AG04449 (cell line): ENCODE data around the gene ANKRD35.
"Not testable (repeated sequence)": the region's sequence is repeated elsewhere in the genome, so short reads cannot be mapped to it uniquely, and the experiment has no call there.

Experiments
- CTCF ChIA-PET: fragments of 350-600 bp; formaldehyde crosslinking; extraction: SDS; loops from one replicate; lab custom pipeline; 2021; ENCODE audit warnings: antibody characterized with exemption; lab: Yijun Ruan, JAX
- POLR2A ChIA-PET: fragments of 400-600, 350-600 bp; formaldehyde crosslinking; extraction: SDS; loops from one replicate; lab custom pipeline; 2020; ENCODE audit warnings: antibody characterized with exemption, inconsistent platforms; lab: Yijun Ruan, JAX
- DNase-seq: peaks from one replicate; pipeline ENCODE4 v3.0.0-alpha.2; 2010; ENCODE audit warnings: low read depth, low spot score
- H3K4me3 ChIP-seq: 2 replicates; pipeline ENCODE4 v1.5.1; 2011; ENCODE audit warnings: low read depth, mild to moderate bottlenecking, control low read depth, low read length
- CTCF ChIP-seq: IDR thresholded peaks from one replicate; pipeline ENCODE4 v1.5.1; 2011; ENCODE audit warnings: mild to moderate bottlenecking, moderate library complexity, low read length, control low read depth, inconsistent platforms; ENCODE audit not compliant: insufficient read depth; ENCODE audit errors: missing control alignments

ANKRD35 gene

GRCh38 chr1:145827966-145828365, 57.7 kb downstream of the ANKRD35 start:
- no peak overlapping the region for H3K4me3 ChIP-seq
- no peak for TF ChIP-seq CTCF
- CTCF ChIA-PET, result interaction anchor here (1.2 to 8.6 kb wide), 3 partner anchors 13 to 107 kb away, joined by 4 to 136 read pairs (median 10); partner anchors contain the start of gene NUDT17
- POLR2A ChIA-PET, result interaction anchor here (0.6 kb wide), 1 partner anchor 17 kb away, joined by 5 read pairs; no protein-coding TSS in a partner anchor
- DNase-seq, result no peak

GRCh38 chr1:145826030-145826429, 59.6 kb downstream of the ANKRD35 start:
- no peak for TF ChIP-seq CTCF
- ChIA-PET POLR2A (no interaction called here), CTCF (interaction anchor here (0.9 to 8.6 kb wide), 6 partner anchors 21 to 190 kb away, joined by 3 to 136 read pairs (median 4); partner anchors contain the start of gene NUDT17)
- DNase-seq, result no peak
- no peak overlapping the region for H3K4me3 ChIP-seq

- CTCF ChIA-PET, result interaction anchor here (0.8 to 8.6 kb wide), 6 partner anchors 10 to 104 kb away, joined by 3 to 136 read pairs (median 5); partner anchors contain the start of gene NUDT17
- DNase-seq, result no peak
- POLR2A ChIA-PET, result interaction anchor here (0.6 to 1.7 kb wide), 4 partner anchors 21 to 96 kb away, joined by 5 to 17 read pairs (median 7); partner anchors contain the start of genes NUDT17 and PIAS3
- peak overlapping the region; percentile 82 for H3K4me3 ChIP-seq
- no peak for TF ChIP-seq CTCF
Measured at GRCh38 chr1:145824499-145824842, 61.2 kb downstream of the ANKRD35 start.

- no peak for TF ChIP-seq CTCF
- CTCF ChIA-PET, result interaction anchor here (0.8 to 8.6 kb wide), 4 partner anchors 23 to 103 kb away, joined by 3 to 136 read pairs (median 8); partner anchors contain the start of gene NUDT17
- H3K4me3 ChIP-seq, result peak within 1 kb of the TSS; percentile 82
- peak; percentile 36 for DNase-seq
- POLR2A ChIA-PET, result interaction anchor here (0.5 to 1.7 kb wide), 6 partner anchors 22 to 110 kb away, joined by 3 to 17 read pairs (median 6); partner anchors contain the start of genes NUDT17 and PIAS3
Measured at GRCh38 chr1:145823565-145824498, 61.8 kb downstream of the ANKRD35 start, which contains the start of the genes POLR3C and RNF115. TSS of gene POLR3C (plus strand) at chr1:145824200. CDS start at chr1:145825777, 1,577 bp downstream. TSS of gene RNF115 (minus strand) at chr1:145824095. CDS start at chr1:145823873, 222 bp downstream.

GRCh38 chr1:145822779-145823331, 62.8 kb downstream of the ANKRD35 start:
- DNase-seq, POLR2A ChIA-PET, CTCF ChIA-PET: not testable (repeated sequence)
- peak overlapping the region; percentile 36 for H3K4me3 ChIP-seq

- DNase-seq, result peak; percentile 36
- POLR2A ChIA-PET, CTCF ChIA-PET, H3K4me3 ChIP-seq: not testable (repeated sequence)
Measured at GRCh38 chr1:145818095-145818494, 67.6 kb downstream of the ANKRD35 start.
